ENCODE results near the gene SYNC. TPM values are rescaled to one million over a fixed set of nuclear protein-coding genes. Genes with fewer than 3 reads are reported as not detected.

The SYNC gene
- total RNA-seq, 4 donors from 2014 or later = 111 to 201 (median 153) TPM

DNA sequence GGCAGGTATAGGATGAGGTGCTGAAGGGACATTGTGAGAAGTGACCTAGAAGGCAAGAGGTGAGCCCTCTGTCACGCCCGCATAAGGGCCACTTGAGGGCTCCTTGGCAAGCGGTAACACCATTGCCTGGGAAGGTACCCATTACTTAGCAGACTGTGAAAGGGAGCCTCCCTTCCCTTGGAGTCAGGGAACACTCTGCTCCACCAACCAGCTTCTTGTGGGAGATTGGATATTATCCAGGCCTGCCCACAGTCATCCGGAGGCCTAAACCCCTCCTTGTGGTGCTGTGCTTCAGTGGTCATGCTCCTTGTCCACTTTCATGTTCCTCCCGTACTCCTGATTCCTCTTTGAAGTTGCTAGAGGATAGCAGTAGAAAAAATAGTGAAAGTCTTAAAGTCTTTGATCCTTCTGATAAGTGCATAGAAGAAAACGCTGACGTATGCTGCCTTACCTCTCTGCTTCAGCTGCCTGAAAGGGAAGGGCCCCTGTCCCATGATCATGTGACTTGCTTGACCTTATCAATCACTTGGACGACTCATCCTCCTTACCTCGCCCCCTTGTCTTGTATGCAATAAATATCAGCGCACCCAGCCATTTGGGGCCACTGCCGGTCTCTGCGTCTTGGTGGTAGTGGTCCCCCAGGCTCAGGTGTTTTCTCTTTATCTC lies 35.5 kb downstream of the SYNC start:
- no peaks in the 10 kb centered on the region for H3K9me3 ChIP-seq
- peak overlapping the region in 2 of 4 donors; percentile 6 to 23 for H3K27ac ChIP-seq (replicated peaks in 1 of 4)
- 83% methylated on average over 12 of the region's 12 CpGs for WGBS
- TF ChIP-seq EP300 (IDR thresholded peaks at IDR 0.05) (no peak), POLR2A (IDR thresholded peaks at IDR 0.05; ENCODE audit: low read depth) (no peak), POLR2AphosphoS5 (IDR thresholded peaks at IDR 0.05) (no peak)
- TF ChIP-seq, protein P1, sequence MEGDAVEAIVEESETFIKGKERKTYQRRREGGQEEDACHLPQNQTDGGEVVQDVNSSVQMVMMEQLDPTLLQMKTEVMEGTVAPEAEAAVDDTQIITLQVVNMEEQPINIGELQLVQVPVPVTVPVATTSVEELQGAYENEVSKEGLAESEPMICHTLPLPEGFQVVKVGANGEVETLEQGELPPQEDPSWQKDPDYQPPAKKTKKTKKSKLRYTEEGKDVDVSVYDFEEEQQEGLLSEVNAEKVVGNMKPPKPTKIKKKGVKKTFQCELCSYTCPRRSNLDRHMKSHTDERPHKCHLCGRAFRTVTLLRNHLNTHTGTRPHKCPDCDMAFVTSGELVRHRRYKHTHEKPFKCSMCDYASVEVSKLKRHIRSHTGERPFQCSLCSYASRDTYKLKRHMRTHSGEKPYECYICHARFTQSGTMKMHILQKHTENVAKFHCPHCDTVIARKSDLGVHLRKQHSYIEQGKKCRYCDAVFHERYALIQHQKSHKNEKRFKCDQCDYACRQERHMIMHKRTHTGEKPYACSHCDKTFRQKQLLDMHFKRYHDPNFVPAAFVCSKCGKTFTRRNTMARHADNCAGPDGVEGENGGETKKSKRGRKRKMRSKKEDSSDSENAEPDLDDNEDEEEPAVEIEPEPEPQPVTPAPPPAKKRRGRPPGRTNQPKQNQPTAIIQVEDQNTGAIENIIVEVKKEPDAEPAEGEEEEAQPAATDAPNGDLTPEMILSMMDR (IDR thresholded peaks at IDR 0.05) = no peak
- H3K4me3 ChIP-seq = no peak overlapping the region
- intact Hi-C loops (cut with DNase I) = no loop called here
- H3K36me3 ChIP-seq = peaks cover 62 to 97% (median 92%) of the 10 kb centered on the region in 4 donors
- DNase-seq (ENCODE audit: extremely low spot score) = no peak
- H3K27me3 ChIP-seq = no peaks in the 10 kb centered on the region
- H3K4me1 ChIP-seq = peaks cover 0 to 21% (median 10%) of the 10 kb centered on the region in 4 donors

DNA sequence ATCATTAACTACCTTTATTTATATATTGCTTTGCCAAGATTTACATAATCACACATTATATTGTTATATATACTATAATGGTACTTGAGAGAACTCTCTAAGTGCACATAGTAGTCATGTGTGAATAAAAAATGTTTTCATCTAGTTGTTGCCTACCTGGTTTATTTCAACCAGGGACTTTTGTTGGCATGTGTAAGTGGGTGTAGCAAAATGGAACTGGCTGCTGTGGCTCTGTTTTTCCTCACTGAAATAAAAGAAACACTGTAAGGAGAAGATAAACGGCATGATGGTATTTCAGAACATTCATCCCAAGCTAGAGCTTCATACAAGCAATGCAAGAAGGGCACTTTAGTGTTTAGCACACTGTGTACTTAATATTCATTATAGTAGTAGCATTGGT lies 36.7 kb downstream of the SYNC start:
- TF ChIP-seq POLR2A (IDR thresholded peaks at IDR 0.05; ENCODE audit: low read depth) (no peak), POLR2AphosphoS5 (IDR thresholded peaks at IDR 0.05) (no peak), EP300 (IDR thresholded peaks at IDR 0.05) (no peak)
- TF ChIP-seq, protein P1 (IDR thresholded peaks at IDR 0.05) = no peak
- no peak for DNase-seq (ENCODE audit: extremely low spot score)
- peak overlapping the region in 1 of 4 donors; percentile 6 for H3K27ac ChIP-seq (replicated peaks in 1 of 4)
- intact Hi-C loops (cut with DNase I) = no loop called here
- H3K4me1 ChIP-seq = peaks cover 0 to 21% (median 10%) of the 10 kb centered on the region in 4 donors
- H3K36me3 ChIP-seq = peaks cover 60 to 97% (median 90%) of the 10 kb centered on the region in 4 donors
- H3K9me3 ChIP-seq = no peaks in the 10 kb centered on the region
- H3K4me3 ChIP-seq = no peak overlapping the region
- 42% methylated on average over 1 of the region's 1 CpG for WGBS
- H3K27me3 ChIP-seq = no peaks in the 10 kb centered on the region

DNA sequence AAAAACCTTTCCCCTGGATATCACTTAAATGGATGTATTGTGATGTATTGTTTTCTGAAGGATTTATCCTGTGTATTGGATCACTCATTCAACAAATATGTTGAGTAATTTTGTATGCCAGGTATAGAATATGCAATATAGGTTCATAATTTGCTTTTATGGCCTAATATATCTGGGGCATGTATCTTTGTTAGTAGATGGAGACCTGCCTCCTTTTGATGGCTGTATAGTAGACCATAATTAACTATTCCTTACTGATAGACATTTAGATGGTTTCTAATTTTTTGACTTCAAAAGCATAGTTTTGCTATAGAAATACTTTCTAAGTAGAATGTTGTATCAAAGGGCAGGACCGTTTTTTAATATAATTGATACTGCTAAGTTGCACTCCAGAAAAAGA lies 43.0 kb downstream of the SYNC start:
- intact Hi-C loops (cut with DNase I) = no loop called here
- no peaks in the 10 kb centered on the region for H3K27me3 ChIP-seq
- H3K9me3 ChIP-seq = no peaks in the 10 kb centered on the region
- H3K4me3 ChIP-seq = no peak overlapping the region
- H3K27ac ChIP-seq (replicated peaks in 1 of 4) = no peak overlapping the region
- DNase-seq (ENCODE audit: extremely low spot score) = no peak
- H3K36me3 ChIP-seq = peaks cover 62 to 98% (median 92%) of the 10 kb centered on the region in 4 donors
- no peak for TF ChIP-seq POLR2AphosphoS5 (IDR thresholded peaks at IDR 0.05)
- TF ChIP-seq EP300 (IDR thresholded peaks at IDR 0.05) = no peak
- TF ChIP-seq, protein P1 (IDR thresholded peaks at IDR 0.05) = no peak
- no peak for TF ChIP-seq POLR2A (IDR thresholded peaks at IDR 0.05; ENCODE audit: low read depth)
- H3K4me1 ChIP-seq = peaks cover 6 to 21% (median 18%) of the 10 kb centered on the region in 4 donors
- WGBS = 97% methylated on average over 1 of the region's 1 CpG

DNA sequence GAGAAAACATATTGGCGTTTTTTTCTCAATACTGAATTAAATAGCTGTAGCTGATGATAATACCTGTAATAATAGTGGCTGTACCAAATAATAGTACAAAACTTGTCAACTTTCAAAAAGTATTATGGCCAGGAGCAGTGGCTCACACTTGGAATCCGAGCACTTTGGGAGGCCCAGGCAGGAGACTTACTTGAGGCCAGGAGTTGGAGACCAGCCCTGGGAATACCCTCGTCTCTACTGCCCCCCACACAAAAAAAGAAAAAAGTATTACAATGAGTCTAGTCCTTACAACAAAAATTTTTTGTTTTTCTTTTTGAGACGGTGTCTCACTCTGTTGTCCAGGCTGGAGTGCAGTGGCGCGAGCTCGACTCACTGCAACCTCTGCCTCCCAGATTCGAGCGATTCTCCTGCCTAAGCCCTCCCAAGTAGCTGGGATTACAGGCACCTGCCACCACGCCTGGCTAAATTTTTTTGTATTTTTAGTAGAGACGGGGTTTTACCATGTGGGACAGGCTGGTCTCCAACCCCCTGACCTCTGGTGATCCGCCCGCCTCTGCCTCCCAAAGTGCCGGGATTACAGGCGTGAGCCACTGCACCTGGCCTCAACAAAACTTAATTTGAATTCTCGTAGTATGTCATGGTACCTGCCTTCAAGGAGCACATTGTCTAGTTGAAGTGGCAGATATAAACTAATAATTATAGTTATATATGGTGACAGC lies 50.2 kb downstream of the SYNC start:
- 86% methylated on average over 16 of the region's 16 CpGs for WGBS
- no peak for DNase-seq (ENCODE audit: extremely low spot score)
- peaks cover 38 to 75% (median 72%) of the 10 kb centered on the region in 4 donors for H3K4me1 ChIP-seq
- H3K27me3 ChIP-seq = no peaks in the 10 kb centered on the region
- peaks cover 13 to 44% (median 37%) of the 10 kb centered on the region in 4 donors for H3K36me3 ChIP-seq
- peak overlapping the region; percentile 72 to 91 (median 82) for H3K4me3 ChIP-seq
- TF ChIP-seq, protein P1 (IDR thresholded peaks at IDR 0.05) = no peak
- TF ChIP-seq POLR2A (IDR thresholded peaks at IDR 0.05; ENCODE audit: low read depth) = no peak
- TF ChIP-seq POLR2AphosphoS5 (IDR thresholded peaks at IDR 0.05) = no peak
- no peak for TF ChIP-seq EP300 (IDR thresholded peaks at IDR 0.05)
- intact Hi-C loops (cut with DNase I) = loop anchor here (5.0 kb wide), 1 partner anchor 55 kb away; no protein-coding TSS in a partner anchor
- H3K27ac ChIP-seq (replicated peaks in 1 of 4) = peak overlapping the region; percentile 99
- no peaks in the 10 kb centered on the region for H3K9me3 ChIP-seq

Measured in esophagus muscularis mucosa (tissue), 4 donors.